Measurements from ENCODE around the gene CD40LG.

The CD40LG gene

DNA sequence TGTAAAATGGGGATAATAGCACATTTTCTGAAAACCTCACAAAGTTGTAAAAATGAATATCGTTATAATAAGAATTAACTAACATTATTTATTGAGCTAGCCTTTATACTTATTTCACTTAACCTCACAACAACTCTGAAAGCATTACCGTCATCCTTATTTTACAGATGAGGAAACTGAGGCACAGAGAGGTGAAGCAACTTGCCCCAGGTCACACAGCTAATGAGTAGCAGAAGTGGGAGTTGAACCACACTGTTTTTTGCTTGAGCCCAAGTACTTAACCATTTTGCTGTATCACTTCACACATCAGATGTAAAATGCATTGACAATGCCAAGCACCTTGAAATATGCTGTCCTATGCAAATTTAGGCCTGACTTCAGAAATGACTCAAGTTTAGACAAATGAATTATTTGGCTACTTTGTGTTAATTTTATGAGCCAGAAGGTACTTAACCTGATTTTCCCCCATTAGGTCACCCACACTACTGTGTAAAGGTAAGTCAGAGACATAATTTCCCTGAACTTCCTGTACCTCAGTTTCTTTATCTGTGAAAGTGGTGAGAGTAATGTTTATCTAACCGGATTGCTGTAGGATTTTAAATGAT, 23.1 kb downstream of the CD40LG start:
- H3K9me3 ChIP-seq (ENCODE audit: insufficient read depth, low read depth, low read length) = no peaks in the 10 kb centered on the region
- no peak overlapping the region for H3K4me3 ChIP-seq (ENCODE audit: low read length)
- H3K27ac ChIP-seq (ENCODE audit: low read depth, low read length) = no peak overlapping the region
- no peak overlapping the region for H3K9ac ChIP-seq (ENCODE audit: low read depth, low read length)
- no peaks in the 10 kb centered on the region for H3K36me3 ChIP-seq (ENCODE audit: insufficient read depth, low read length)
- no peaks in the 10 kb centered on the region for H3K27me3 ChIP-seq (ENCODE audit: insufficient read depth, low read length)
- H3K4me1 ChIP-seq (ENCODE audit: insufficient read depth, low read length) = no peaks in the 10 kb centered on the region
- 100% methylated on average over 2 of the region's 3 CpGs for WGBS

DNA sequence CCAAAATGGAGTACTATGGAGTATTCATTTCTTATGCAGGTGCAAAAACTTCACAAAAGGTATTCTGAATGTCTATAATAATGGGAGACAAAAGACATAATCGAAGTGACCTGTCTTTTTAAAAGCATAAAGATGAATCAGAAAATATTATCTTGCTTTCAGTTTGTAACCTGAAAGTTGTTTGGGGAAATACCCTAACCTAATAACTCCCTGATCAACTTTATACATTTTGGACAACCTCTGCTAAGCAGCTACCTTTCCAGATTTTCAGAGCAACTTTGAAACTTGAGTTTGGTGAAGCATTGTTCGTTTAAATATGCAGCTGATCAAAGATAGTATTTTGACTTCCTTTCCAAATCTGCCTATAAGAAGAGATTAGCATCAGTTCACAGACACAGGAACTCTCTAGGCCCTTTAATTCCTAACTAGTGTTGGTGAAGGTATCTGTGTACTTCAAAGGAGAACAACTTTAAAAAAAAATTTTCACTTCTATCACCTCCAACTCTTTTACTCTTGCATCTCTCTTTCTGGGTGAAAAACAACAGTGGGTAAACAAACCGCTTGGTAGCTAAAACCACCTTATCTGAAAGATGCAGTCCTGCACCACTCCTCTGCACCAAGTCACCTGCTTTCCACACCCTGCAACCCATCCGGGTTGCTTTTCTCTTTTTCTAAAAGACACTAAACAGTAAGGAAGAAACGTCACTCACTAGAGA, 26.5 kb downstream of the CD40LG start:
- H3K27me3 ChIP-seq (ENCODE audit: insufficient read depth, low read length) = no peaks in the 10 kb centered on the region
- no peak overlapping the region for H3K9ac ChIP-seq (ENCODE audit: low read depth, low read length)
- no peak overlapping the region for H3K4me3 ChIP-seq (ENCODE audit: low read length)
- H3K4me1 ChIP-seq (ENCODE audit: insufficient read depth, low read length) = no peaks in the 10 kb centered on the region
- 87% methylated on average over 3 of the region's 5 CpGs for WGBS
- H3K36me3 ChIP-seq (ENCODE audit: insufficient read depth, low read length) = no peaks in the 10 kb centered on the region
- H3K27ac ChIP-seq (ENCODE audit: low read depth, low read length) = no peak overlapping the region
- H3K9me3 ChIP-seq (ENCODE audit: insufficient read depth, low read depth, low read length) = no peaks in the 10 kb centered on the region

DNA sequence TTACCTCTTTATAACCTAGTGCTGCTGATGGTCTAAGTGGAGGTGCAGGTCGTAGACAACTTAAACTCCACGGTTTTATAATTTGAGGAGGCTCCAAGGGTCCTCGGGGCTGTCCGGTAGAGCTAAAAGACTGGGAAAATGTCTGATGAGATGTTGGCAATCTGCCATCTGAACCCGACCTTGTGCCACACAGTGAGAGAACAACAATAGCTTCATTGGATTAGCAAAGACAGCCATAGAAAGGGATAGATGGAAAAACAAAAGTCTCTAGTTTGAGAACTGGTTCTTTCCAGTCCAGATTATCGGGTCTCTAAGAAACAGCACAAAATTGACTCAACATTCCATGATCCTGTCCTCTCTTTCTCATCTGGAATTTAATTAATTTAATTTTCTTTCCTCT, 31.6 kb downstream of the CD40LG start:
- Histone ChIP-seq H3K27me3 (ENCODE audit: insufficient read depth, low read length) (no peaks in the 10 kb centered on the region), H3K4me1 (ENCODE audit: insufficient read depth, low read length) (no peaks in the 10 kb centered on the region), H3K9me3 (ENCODE audit: insufficient read depth, low read depth, low read length) (no peaks in the 10 kb centered on the region), H3K4me3 (ENCODE audit: low read length) (no peak overlapping the region), H3K27ac (ENCODE audit: low read depth, low read length) (no peak overlapping the region), H3K36me3 (ENCODE audit: insufficient read depth, low read length) (no peaks in the 10 kb centered on the region), H3K9ac (ENCODE audit: low read depth, low read length) (no peak overlapping the region)
- 95% methylated on average over 6 of the region's 6 CpGs for WGBS

DNA sequence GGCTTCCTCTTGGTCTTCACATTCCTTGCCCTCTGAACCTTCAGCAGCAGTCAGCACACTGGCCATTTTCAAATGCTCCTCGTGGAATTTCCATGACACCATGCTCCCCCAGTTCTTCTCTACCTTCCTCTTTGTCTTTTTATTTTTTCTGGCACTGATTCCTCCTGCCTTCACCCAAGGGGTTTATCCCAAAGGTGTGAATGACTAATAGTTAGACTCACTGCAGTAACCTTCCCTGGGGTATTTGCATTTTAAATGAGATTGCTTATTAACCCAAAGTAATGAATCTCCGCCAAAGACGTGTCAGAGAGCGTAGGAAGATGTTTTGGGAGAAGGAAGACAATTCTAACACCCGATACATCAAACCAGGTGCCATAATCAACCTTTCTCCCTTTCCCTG, 36.2 kb downstream of the CD40LG start:
- no peak overlapping the region for H3K27ac ChIP-seq (ENCODE audit: low read depth, low read length)
- H3K36me3 ChIP-seq (ENCODE audit: insufficient read depth, low read length) = no peaks in the 10 kb centered on the region
- H3K4me3 ChIP-seq (ENCODE audit: low read length) = no peak overlapping the region

DNA sequence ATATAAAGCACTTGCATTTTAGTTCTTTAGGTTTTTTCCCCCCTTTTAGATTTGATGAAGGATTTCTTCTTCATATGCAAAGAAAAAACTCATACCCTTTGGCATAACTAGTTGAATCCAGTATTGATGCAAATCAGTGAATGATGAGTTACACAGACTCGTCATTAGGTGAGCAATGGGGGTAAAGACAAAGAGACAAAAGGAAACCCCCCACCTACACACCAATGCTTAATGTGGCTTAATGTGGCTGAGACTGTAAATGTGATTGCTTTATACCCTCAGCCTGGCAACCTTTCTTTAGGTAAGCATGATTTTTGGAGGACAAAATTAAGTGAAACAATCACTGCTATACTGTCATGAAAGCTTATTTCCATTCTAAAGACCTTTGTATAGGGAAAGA, 39.5 kb downstream of the CD40LG start:
- no peak overlapping the region for H3K9ac ChIP-seq (ENCODE audit: low read depth, low read length)
- WGBS = no CpG with 5 or more reads among the region's 1 CpG
- H3K36me3 ChIP-seq (ENCODE audit: insufficient read depth, low read length) = no peaks in the 10 kb centered on the region
- no peak overlapping the region for H3K27ac ChIP-seq (ENCODE audit: low read depth, low read length)
- H3K27me3 ChIP-seq (ENCODE audit: insufficient read depth, low read length) = no peaks in the 10 kb centered on the region
- peaks cover 13% of the 10 kb centered on the region for H3K4me1 ChIP-seq (ENCODE audit: insufficient read depth, low read length)
- H3K4me3 ChIP-seq (ENCODE audit: low read length) = no peak overlapping the region
- H3K9me3 ChIP-seq (ENCODE audit: insufficient read depth, low read depth, low read length) = no peaks in the 10 kb centered on the region

More for the DNA sequence above, 36.2 kb downstream of the CD40LG start:
- 73% methylated on average over 5 of the region's 5 CpGs for WGBS
- Histone ChIP-seq H3K27me3 (ENCODE audit: insufficient read depth, low read length) (no peaks in the 10 kb centered on the region), H3K4me1 (ENCODE audit: insufficient read depth, low read length) (peaks cover 6% of the 10 kb centered on the region), H3K9ac (ENCODE audit: low read depth, low read length) (no peak overlapping the region), H3K9me3 (ENCODE audit: insufficient read depth, low read depth, low read length) (no peaks in the 10 kb centered on the region)

DNA sequence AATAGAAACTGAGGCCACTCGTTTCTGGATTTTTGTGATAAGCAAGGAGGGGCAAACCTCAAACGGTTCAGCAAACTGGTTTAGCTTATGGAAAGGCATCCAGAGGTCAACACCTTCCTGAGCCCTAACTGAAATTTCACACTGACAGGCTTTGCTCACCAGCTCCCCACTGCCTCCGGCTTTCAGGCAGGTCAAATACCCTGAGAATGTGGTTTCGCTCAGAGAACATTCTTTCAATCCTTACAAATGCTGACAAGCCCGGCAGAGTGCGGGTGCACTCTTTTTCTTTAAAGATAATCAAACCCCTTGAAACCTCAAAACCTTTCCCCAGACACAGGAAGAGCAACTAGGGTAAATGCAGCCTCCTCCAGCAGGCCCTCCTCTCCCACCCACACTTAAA, 41.5 kb downstream of the CD40LG start:
- H3K9ac ChIP-seq (ENCODE audit: low read depth, low read length) = no peak overlapping the region
- no peaks in the 10 kb centered on the region for H3K9me3 ChIP-seq (ENCODE audit: insufficient read depth, low read depth, low read length)
- peak overlapping the region; percentile 56 for H3K27ac ChIP-seq (ENCODE audit: low read depth, low read length)
- 26% methylated on average over 6 of the region's 6 CpGs for WGBS
- H3K27me3 ChIP-seq (ENCODE audit: insufficient read depth, low read length) = no peaks in the 10 kb centered on the region
- H3K36me3 ChIP-seq (ENCODE audit: insufficient read depth, low read length) = no peaks in the 10 kb centered on the region
- H3K4me3 ChIP-seq (ENCODE audit: low read length) = no peak overlapping the region
- peaks cover 15% of the 10 kb centered on the region for H3K4me1 ChIP-seq (ENCODE audit: insufficient read depth, low read length)

DNA sequence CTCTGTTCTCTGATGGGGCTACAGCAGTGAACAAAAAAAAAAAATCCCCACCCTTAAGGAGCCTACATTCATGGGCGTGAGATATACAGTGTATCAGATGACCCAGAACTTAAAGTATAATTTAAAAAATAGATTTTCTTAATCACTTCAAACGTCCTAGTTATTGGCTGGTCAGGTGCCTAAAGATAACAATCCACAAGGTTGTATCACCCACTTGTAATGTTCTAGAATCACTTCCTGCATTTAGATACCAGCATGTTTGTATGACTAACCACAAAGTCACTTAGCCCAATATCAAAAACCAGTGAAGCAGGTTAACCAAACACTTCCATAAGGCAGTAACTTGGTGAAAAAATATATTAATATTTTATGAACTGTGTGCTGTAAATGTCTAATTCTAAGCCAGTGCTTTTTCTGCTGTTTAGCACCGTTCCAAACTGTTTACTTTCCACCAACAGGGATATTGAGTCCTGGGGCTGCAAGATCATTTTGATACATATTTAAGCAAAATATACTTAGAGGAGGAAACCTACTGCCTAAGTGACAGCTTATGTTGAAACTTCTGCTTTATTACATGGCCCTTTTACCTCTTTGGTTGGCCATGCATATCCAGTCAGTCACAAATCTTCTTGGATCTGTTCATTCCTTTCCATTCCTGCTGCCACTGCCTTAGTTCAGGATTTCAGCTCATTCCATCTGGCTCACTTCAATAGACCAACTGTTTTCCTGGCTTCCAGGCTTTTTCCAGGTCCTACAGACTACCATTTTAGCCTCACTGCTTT, 43.3 kb downstream of the CD40LG start:
- no peak overlapping the region for H3K9ac ChIP-seq (ENCODE audit: low read depth, low read length)
- no peak overlapping the region for H3K4me3 ChIP-seq (ENCODE audit: low read length)
- peaks cover 16% of the 10 kb centered on the region for H3K4me1 ChIP-seq (ENCODE audit: insufficient read depth, low read length)
- no peaks in the 10 kb centered on the region for H3K9me3 ChIP-seq (ENCODE audit: insufficient read depth, low read depth, low read length)
- WGBS = 80% methylated on average over 1 of the region's 3 CpGs
- no peaks in the 10 kb centered on the region for H3K27me3 ChIP-seq (ENCODE audit: insufficient read depth, low read length)
- H3K36me3 ChIP-seq (ENCODE audit: insufficient read depth, low read length) = no peaks in the 10 kb centered on the region
- H3K27ac ChIP-seq (ENCODE audit: low read depth, low read length) = no peak overlapping the region

DNA sequence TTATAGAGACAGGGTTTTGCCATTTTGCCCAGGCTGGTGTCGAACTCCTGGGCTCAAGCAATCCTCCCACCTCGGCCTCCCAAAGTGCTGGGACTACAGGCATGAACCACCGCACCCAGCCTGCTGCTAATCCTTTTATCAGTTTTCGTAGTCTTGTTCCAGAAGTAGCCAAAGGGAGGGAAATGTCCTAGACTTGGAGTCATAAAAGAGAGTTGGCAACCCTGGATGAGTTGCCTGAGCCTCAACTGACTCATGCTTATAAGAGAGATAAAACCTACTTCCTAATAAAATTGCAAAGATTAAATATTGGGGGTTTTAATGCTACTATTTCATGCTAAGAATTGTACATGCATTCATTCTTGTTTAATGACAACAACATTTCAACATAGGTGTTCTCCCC, 44.3 kb downstream of the CD40LG start:
- H3K27ac ChIP-seq (ENCODE audit: low read depth, low read length) = no peak overlapping the region
- H3K27me3 ChIP-seq (ENCODE audit: insufficient read depth, low read length) = no peaks in the 10 kb centered on the region
- no peak overlapping the region for H3K9ac ChIP-seq (ENCODE audit: low read depth, low read length)
- H3K4me3 ChIP-seq (ENCODE audit: low read length) = no peak overlapping the region
- peaks cover 16% of the 10 kb centered on the region for H3K4me1 ChIP-seq (ENCODE audit: insufficient read depth, low read length)
- 96% methylated on average over 4 of the region's 4 CpGs for WGBS
- no peaks in the 10 kb centered on the region for H3K9me3 ChIP-seq (ENCODE audit: insufficient read depth, low read depth, low read length)
- no peaks in the 10 kb centered on the region for H3K36me3 ChIP-seq (ENCODE audit: insufficient read depth, low read length)

DNA sequence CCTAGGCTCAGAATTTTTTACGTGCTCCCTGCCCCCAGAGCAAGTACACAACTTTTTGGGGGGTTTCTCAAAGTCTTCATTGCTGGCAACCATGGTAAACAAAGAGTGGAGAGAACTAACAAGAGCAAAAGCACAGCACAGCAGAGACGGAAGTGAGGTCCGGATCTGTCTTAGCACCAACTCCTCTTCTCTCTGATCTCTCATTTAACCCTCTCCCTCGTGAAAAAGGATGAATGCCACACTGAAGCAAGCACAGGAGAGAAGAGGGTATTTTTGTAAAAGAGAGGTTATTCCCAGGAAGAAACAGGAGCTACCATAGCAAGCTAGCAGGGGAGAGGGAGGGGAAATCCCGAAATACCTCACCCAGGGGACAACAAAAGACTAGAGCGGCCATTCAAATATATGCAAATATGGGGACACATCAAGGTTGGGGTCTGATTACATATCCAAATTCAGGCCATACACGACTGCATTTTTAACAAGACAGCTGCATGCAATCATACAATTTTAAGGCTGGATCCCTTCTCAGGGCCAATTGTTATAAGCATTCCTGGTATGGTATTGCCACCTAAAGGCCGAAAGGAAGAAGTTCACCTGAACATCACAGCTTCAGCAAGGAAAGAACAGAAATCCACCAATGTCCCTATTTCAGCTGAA, 46.6 kb downstream of the CD40LG start:
- 33% methylated on average over 6 of the region's 8 CpGs for WGBS
- H3K9ac ChIP-seq (ENCODE audit: low read depth, low read length) = no peak overlapping the region
- peaks cover 8% of the 10 kb centered on the region for H3K4me1 ChIP-seq (ENCODE audit: insufficient read depth, low read length)
- no peaks in the 10 kb centered on the region for H3K9me3 ChIP-seq (ENCODE audit: insufficient read depth, low read depth, low read length)
- peak overlapping the region; percentile 81; the same call in 1 of the 2 replicates for H3K27ac ChIP-seq (ENCODE audit: low read depth, low read length)
- H3K27me3 ChIP-seq (ENCODE audit: insufficient read depth, low read length) = no peaks in the 10 kb centered on the region
- H3K4me3 ChIP-seq (ENCODE audit: low read length) = no peak overlapping the region
- H3K36me3 ChIP-seq (ENCODE audit: insufficient read depth, low read length) = no peaks in the 10 kb centered on the region

DNA sequence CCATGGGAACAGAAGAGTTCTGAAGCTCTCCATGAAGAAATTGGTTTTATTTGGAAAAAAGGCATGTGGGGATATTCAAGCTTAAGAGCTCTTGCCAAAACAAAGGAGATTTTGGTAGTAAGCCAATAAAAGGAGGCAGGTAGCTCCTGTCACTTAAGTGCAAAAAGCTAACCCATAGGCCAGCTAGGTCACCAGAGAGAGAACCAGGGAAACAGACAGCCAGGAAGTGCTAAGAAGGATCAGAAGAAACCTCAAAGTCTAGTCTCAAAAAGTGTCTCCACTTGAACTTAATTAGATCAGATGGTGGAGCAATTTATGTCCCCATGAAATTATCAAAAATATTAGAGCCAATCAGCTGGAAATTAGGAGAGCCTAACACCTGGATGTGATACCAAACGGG, 49.2 kb downstream of the CD40LG start:
- Histone ChIP-seq H3K36me3 (ENCODE audit: insufficient read depth, low read length) (no peaks in the 10 kb centered on the region), H3K4me3 (ENCODE audit: low read length) (no peak overlapping the region), H3K9ac (ENCODE audit: low read depth, low read length) (no peak overlapping the region), H3K27me3 (ENCODE audit: insufficient read depth, low read length) (no peaks in the 10 kb centered on the region), H3K9me3 (ENCODE audit: insufficient read depth, low read depth, low read length) (no peaks in the 10 kb centered on the region), H3K4me1 (ENCODE audit: insufficient read depth, low read length) (peaks cover 4% of the 10 kb centered on the region; the same call in 1 of the 2 replicates), H3K27ac (ENCODE audit: low read depth, low read length) (no peak overlapping the region)
- WGBS = 93% methylated on average over 1 of the region's 1 CpG

DNA sequence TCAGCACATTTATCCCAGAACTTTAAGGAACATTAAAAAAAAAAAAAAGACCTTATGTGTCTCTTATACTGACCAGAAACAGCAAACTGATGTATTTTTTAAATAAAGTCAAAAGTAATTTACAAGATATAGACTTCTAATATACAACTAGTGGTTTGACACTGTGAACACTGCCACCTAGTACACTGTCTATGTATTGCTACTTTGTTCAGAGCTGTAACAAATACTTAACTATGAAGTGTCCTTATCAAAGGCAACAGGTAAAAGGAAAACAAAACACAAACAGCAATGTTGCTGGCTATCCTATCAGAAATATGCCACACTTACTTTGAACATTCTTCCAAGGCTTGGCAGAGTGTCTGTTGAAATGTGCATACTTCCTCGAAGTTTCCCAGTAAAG, 60.4 kb downstream of the CD40LG start:
- no CpG with 5 or more reads among the region's 1 CpG for WGBS
- H3K9me3 ChIP-seq (ENCODE audit: insufficient read depth, low read depth, low read length) = no peaks in the 10 kb centered on the region
- no peaks in the 10 kb centered on the region for H3K27me3 ChIP-seq (ENCODE audit: insufficient read depth, low read length)
- no peak overlapping the region for H3K4me3 ChIP-seq (ENCODE audit: low read length)
- no peak overlapping the region for H3K27ac ChIP-seq (ENCODE audit: low read depth, low read length)
- H3K4me1 ChIP-seq (ENCODE audit: insufficient read depth, low read length) = peaks cover 9% of the 10 kb centered on the region; the same call in 1 of the 2 replicates
- no peaks in the 10 kb centered on the region for H3K36me3 ChIP-seq (ENCODE audit: insufficient read depth, low read length)
- H3K9ac ChIP-seq (ENCODE audit: low read depth, low read length) = no peak overlapping the region
